ENCODE results near the gene HEG1. TPM values are rescaled to one million over a fixed set of nuclear protein-coding genes. Genes with fewer than 3 reads are reported as not detected.

HEG1 gene
- total RNA-seq, 1 experiment from 2014 or later = 21.6 TPM

DNA sequence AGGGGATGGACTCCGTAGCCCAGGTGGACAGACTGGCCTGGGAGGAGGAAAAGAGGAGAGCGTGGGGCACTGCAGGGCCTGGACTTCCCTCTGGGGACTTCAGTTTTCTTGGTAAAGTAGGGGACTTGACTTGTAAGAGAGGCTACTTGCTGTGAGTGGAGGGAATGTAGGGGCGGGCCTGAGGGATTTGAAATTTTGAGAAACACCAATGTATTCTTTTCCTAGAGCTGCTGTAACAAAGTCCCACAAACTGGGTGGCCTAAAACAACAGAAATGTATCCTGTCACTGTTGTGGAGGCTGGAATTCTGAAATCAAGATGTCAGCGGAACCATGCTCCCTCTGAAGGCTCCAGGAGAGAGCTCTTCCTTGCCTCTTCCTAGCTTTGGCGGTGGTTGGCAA, 5.8 kb upstream of the HEG1 start:
- peak overlapping the region; percentile 83 for H3K27ac ChIP-seq
- H3K27me3 ChIP-seq (replicated peaks) = no peaks in the 10 kb centered on the region
- H3K4me1 ChIP-seq (replicated peaks) = peaks cover 67% of the 10 kb centered on the region
- DNase-seq (ENCODE audit: low read depth in 1 of 2, low spot score in 2 of 2) = peak; percentile 56 to 68
- no peaks in the 10 kb centered on the region for H3K9me3 ChIP-seq (replicated peaks)
- no peaks in the 10 kb centered on the region for H3K36me3 ChIP-seq
- H3K4me3 ChIP-seq = no peak overlapping the region

DNA sequence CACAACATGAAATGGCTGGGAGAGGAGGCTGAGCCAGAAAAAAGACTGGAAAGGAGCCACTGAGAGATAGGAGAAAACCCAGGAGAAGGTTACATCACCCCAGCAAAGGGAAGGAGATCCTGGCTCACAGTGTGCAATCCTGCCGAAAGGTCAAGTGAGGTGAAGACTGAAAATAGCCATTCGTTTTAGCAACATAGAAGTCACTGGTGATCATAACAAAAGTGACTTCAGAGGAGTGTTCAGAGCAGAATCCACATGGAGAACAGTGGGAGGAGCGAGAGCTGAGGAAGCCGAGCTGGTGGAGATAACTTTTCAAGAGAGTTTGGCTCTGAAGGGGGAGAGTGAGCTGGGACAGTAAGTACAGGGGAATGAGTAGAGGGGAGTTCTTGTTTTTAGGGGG, 5.4 kb upstream of the HEG1 start:
- Histone ChIP-seq H3K4me3 (no peak overlapping the region), H3K4me1 (replicated peaks) (peaks cover 71% of the 10 kb centered on the region), H3K36me3 (no peaks in the 10 kb centered on the region), H3K27me3 (replicated peaks) (no peaks in the 10 kb centered on the region), H3K9me3 (replicated peaks) (no peaks in the 10 kb centered on the region), H3K27ac (peak overlapping the region; percentile 83)
- peak in 1 of 2 experiments; percentile 45 for DNase-seq (ENCODE audit: low read depth in 1 of 2, low spot score in 2 of 2)

DNA sequence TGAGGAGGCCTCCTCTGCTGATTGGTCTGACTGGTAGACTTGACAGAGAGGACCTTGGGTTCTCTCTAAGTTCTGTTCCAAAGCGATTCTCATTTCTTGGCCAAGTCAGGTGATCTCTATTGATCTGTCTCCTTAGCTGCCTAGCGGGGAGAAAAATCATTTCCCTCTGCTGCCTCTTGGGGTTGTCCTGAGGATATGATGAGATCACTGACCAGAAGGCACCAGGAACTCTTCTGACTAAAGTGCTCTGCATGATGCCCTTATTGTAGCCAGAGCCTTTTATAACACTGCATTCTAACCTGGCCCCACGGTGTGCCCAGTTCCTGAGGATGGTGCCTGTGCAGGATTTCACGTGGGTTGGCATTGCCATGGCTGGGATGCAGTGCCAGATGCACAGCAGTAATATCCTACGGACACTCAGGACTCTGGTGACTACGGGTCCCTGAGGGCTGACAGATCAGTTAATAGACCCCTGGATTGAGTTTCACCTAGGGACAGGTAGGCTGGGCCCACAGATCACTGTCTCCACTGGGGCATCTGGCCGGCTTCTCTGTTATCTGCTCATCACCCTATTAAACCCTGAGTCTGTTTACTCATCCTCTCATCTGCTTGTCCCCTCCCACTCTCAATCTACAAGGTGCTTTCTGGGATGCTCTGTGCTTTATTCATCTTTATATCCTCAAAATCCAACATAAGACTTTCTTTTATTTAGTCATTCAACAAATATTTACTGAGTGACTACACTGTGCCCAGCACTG, 3.9 kb upstream of the HEG1 start:
- peaks cover 3% of the 10 kb centered on the region; the same call in 1 of the 2 replicates for H3K36me3 ChIP-seq
- no peaks in the 10 kb centered on the region for H3K27me3 ChIP-seq (replicated peaks)
- no peak for DNase-seq (ENCODE audit: low read depth in 1 of 2, low spot score in 2 of 2)
- no peaks in the 10 kb centered on the region for H3K9me3 ChIP-seq (replicated peaks)
- H3K4me3 ChIP-seq = no peak overlapping the region
- H3K27ac ChIP-seq = no peak overlapping the region
- H3K4me1 ChIP-seq (replicated peaks) = peaks cover 72% of the 10 kb centered on the region

DNA sequence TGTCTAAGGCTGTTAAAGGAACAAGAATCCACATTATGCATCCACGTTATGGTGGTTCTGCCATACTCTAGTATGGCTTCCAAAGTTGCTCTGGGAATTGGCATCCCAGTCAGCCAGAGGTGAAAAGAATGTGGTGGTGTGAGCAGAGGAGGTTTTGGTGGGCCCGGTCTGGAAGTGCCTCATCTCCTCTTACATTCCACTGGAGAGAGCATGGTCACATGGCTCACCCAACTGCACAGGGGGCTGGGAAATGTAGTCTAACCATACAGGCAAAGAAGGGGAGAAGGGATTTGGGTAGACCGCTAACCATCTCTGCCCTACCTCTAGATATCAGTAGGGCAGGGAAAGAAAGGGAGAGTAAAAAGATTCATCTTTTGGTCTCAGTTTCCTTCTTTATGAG, 3.2 kb upstream of the HEG1 start:
- Histone ChIP-seq H3K27me3 (replicated peaks) (no peaks in the 10 kb centered on the region), H3K9me3 (replicated peaks) (no peaks in the 10 kb centered on the region), H3K27ac (no peak overlapping the region), H3K36me3 (peaks cover 5% of the 10 kb centered on the region; the same call in 1 of the 2 replicates), H3K4me1 (replicated peaks) (peaks cover 69% of the 10 kb centered on the region), H3K4me3 (no peak overlapping the region)
- no peak for DNase-seq (ENCODE audit: low read depth in 1 of 2, low spot score in 2 of 2)

DNA sequence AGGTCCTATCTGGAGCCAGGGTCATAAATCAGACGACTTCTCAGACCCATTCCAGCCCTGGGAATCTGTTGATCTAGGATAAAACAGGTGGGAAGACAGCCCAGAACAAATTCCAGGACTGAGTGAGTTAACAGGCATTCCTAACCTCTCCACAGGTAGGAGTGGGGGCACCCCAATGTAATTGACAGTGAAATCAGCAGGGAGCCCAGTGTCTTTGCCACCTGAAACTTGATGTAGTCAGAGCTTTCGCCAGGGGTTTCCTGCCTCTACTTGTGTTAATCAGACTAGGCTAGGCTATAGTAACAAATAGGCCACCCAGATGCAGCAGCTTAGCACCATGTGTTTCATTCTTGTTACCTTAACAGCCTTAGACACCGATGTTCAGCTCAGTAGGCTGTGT, 2.7 kb upstream of the HEG1 start:
- no peak overlapping the region for H3K4me3 ChIP-seq
- H3K36me3 ChIP-seq = peaks cover 9% of the 10 kb centered on the region
- no peak overlapping the region for H3K27ac ChIP-seq
- no peak for DNase-seq (ENCODE audit: low read depth in 1 of 2, low spot score in 2 of 2)
- H3K9me3 ChIP-seq (replicated peaks) = no peaks in the 10 kb centered on the region
- H3K27me3 ChIP-seq (replicated peaks) = no peaks in the 10 kb centered on the region
- peaks cover 69% of the 10 kb centered on the region for H3K4me1 ChIP-seq (replicated peaks)

DNA sequence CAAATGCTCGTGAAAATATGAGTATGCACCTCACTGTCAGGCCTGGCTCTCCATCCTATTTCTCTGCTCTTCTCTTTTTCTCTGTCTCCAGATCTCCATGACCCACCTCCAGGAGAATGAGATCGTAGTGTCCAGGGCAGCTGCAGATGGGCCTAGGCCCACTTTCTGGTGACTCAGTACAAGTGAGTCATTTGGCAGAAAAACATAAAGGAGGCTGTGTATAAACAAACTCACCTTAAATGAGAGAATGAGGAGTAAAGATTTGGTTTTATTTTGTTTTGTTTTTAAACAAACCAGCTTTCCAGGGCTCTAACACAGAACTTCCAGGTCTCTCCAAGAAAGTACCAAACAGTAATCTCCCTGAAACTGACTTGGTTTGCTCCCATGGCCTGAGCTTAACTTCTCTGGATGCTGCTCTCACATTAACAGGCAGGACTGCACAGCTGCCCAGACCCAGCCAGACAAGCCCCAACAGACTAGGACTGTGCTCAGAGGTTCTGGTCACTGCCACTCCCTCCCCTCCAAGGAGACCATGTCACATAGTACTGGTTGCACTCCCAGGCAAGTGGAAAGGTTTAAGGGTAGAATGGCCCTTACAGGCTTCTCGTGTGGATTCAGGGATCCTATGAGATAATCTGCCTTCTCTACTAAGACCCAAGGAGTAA, 1.5 kb upstream of the HEG1 start:
- H3K27me3 ChIP-seq (replicated peaks) = no peaks in the 10 kb centered on the region
- DNase-seq (ENCODE audit: low read depth in 1 of 2, low spot score in 2 of 2) = peak; percentile 69 to 75
- H3K4me1 ChIP-seq (replicated peaks) = peaks cover 72% of the 10 kb centered on the region
- H3K4me3 ChIP-seq = no peak overlapping the region
- H3K9me3 ChIP-seq (replicated peaks) = no peaks in the 10 kb centered on the region
- peaks cover 12% of the 10 kb centered on the region for H3K36me3 ChIP-seq
- peak overlapping the region; percentile 0; the same call in 1 of the 2 replicates for H3K27ac ChIP-seq

DNA sequence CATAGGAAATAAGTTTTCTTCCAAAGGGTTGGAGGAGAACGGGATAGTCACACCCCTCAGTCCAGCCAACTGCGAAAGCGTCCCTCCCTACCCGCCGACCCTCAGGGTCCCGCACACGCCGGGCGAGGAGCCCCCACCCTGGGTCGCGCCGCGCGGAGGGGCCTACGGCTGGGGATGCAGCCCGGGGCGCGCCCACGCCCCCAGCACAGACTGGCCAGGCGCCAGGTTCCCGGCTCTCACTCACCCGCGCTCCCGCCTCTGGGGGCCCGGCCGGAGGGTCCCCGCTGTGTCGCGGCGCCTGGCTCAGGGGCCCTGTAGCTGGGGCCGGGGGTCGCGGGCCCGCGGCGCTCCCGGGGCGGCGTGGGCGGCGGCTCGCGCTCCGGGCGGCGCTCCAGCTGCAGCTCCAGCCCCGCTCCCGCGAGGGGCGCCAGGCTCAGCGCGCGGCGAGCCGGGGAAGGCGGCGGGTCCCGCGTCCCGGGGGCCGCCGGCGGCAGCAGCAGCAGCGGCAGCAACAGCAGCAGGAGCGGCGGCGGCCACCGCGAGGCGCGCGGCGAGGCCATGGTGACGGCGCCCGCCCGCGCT, 375 bp downstream of the HEG1 start:
- Histone ChIP-seq H3K9me3 (replicated peaks) (no peaks in the 10 kb centered on the region), H3K4me3 (peak overlapping the region; percentile 76), H3K4me1 (replicated peaks) (peaks cover 74% of the 10 kb centered on the region), H3K27ac (peak overlapping the region; percentile 85), H3K27me3 (replicated peaks) (no peaks in the 10 kb centered on the region), H3K36me3 (peaks cover 25% of the 10 kb centered on the region)
- peak in 1 of 2 experiments; percentile 21 for DNase-seq (ENCODE audit: low read depth in 1 of 2, low spot score in 2 of 2)

DNA sequence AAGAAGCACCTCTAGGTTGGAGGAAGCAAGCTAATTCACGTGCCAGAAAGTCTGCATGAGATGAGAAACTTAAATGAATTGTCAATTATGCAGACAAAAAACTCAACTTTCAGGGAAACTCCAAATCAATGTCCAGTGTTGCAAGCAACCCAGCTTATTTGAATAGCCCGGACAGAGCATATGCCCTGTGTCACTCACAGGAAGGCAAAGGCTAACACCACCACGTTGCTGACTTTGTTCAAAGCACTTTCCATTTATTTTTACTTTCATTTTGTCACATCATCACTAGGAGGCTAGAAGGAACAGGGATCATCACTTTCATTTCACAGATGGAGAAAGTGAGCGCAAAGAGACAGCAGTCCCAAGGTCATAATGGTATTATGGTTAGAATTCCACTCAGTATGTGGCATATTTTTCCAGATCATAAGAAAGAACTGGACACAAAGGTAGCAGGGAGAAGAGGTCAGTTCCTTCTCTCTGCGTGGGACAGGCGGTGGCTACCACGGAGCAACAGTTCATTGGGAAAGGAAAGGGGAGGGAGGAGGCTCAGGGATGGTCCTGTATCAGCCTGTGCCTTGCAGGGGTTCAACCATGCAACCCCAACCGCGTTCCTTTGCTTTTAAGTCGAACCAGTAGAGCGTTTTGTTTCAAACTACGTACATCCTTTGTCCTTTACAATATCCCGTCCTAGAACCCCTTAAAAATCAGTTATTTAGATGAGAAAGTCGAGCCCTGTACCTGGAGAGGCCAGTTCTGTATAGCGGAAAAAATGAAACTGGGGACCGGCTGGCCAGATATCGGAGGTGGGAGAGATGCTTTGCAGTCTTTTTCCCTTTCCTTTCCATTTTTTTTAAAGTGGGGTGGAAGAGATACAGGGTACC, 1.1 kb downstream of the HEG1 start:
- Histone ChIP-seq H3K9me3 (replicated peaks) (no peaks in the 10 kb centered on the region), H3K36me3 (peaks cover 29% of the 10 kb centered on the region), H3K4me1 (replicated peaks) (peaks cover 74% of the 10 kb centered on the region), H3K4me3 (peak overlapping the region; percentile 76), H3K27ac (peak overlapping the region; percentile 85), H3K27me3 (replicated peaks) (no peaks in the 10 kb centered on the region)
- peak in 1 of 2 experiments; percentile 78 for DNase-seq (ENCODE audit: low read depth in 1 of 2, low spot score in 2 of 2)

DNA sequence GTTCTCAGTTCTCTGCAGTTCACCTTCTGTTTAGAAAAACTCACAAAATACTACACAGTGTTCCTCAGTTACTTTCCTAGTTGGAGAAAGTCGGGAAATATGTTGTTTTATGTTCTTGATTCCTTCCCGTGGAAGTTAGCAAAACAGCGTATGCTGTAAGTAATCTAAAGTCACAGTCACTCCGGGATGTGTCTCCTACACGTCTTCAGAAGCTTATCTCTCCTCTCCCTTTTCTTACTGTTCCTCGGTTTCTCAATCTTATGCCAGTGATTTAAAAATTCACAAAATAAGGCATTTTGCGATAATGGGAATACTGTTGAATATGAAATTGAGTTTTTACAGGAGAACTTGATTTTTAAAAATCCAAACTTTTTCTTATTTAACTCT, 1.7 kb downstream of the HEG1 start:
- peak in 1 of 2 experiments; percentile 27 for DNase-seq (ENCODE audit: low read depth in 1 of 2, low spot score in 2 of 2)
- peaks cover 70% of the 10 kb centered on the region for H3K4me1 ChIP-seq (replicated peaks)
- H3K36me3 ChIP-seq = peaks cover 34% of the 10 kb centered on the region
- no peaks in the 10 kb centered on the region for H3K9me3 ChIP-seq (replicated peaks)
- H3K4me3 ChIP-seq = peak overlapping the region; percentile 76
- H3K27ac ChIP-seq = peak overlapping the region; percentile 85
- no peaks in the 10 kb centered on the region for H3K27me3 ChIP-seq (replicated peaks)

DNA sequence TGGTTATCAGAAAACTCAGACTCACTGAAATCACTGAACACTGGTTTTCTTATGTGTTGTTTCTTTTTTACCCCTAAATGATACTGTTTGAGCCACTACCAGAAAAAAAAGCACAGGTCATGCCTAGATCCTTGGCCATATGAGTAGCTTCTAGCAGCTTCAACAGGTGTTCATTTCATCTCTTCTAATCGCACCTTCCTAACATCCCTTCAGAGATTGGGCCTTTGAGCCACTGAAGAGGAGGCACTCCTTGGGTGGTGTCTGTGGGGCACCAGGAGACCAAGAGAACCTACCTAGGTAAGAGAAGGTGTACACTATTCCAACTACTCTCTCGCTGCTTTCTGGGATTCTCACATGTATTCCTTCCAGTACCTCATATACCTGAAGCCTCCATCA, 2.5 kb downstream of the HEG1 start:
- Histone ChIP-seq H3K9me3 (replicated peaks) (no peaks in the 10 kb centered on the region), H3K4me1 (replicated peaks) (peaks cover 63% of the 10 kb centered on the region), H3K36me3 (peaks cover 40% of the 10 kb centered on the region), H3K27me3 (replicated peaks) (no peaks in the 10 kb centered on the region), H3K4me3 (no peak overlapping the region), H3K27ac (peak overlapping the region; percentile 85)
- no peak for DNase-seq (ENCODE audit: low read depth in 1 of 2, low spot score in 2 of 2)

DNA sequence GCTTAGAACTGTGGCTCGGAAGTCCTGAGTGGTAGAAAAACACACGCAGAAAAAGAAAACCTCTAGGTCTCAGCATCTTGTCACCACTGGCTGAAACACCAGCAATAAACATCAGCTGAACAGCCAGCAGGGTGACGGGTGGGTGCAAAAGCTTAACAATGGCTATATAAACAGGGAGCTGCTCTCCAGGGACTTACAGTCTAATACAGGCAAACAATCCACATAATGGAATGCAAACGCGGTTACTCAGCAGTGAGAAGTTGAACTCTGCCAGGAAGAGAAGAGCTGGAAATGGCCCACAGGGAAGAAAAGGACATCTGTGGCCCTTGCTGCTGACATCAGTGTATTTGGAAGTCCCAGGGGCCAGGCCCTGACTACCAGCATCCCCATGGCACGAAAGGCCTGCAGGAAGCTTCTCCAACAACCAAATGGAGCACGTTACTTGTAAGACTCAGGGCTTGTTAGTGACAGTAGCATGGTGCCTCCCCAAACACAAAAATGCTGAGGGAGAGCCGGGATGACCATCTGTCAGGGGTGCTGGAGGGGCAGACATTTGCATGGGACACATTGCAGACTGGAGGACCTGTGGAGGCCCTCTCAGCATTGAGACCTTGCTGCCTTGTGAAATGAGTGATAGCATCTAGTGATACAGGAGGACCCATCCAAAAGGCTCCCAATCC, 3.0 kb downstream of the HEG1 start:
- no peaks in the 10 kb centered on the region for H3K27me3 ChIP-seq (replicated peaks)
- peaks cover 45% of the 10 kb centered on the region for H3K36me3 ChIP-seq
- peaks cover 57% of the 10 kb centered on the region for H3K4me1 ChIP-seq (replicated peaks)
- peak; percentile 84 to 90 for DNase-seq (ENCODE audit: low read depth in 1 of 2, low spot score in 2 of 2)
- H3K27ac ChIP-seq = peak overlapping the region; percentile 85
- peak overlapping the region; percentile 6 for H3K4me3 ChIP-seq
- H3K9me3 ChIP-seq (replicated peaks) = no peaks in the 10 kb centered on the region

DNA sequence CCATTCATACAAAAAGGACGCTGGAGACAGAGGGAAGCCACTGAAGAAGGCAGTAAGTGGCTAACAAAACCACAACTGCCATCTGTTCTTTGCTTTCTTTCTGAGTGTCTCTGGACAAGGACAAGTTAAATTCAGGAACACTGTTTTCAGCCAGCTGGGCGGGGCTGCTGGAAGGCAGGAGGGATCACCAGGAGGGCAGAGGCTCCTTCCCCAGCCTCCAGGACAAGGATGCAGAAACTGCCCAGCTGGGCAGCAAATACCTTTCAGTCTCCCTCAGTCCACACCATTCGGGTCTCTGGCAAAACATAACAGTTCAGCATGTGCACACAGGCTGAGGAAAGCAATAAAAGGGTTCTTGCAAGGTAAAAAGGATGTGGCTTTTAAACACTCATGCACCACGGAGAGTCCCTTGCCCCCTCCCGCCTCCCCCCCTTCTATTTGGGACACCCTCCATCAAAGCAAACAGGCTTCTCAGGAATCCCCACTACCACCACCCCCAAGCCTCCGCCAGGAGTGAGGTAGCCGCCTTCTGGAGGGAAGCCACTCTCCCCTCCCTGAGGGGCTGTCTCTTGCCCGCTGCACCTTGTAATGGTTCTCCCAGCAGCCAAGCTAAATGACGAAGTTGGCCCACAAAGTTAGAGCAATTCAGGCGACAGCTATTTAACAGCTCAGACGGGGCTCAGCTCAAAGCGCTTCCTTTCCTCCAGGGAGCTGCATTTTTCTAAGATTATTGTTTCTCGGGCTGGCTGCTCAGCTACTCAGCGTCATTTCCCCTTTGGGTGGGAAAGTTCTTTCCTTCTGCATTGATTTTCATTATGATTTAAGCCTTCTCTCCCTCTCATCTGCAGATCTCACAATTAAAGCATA, 3.8 kb downstream of the HEG1 start:
- H3K36me3 ChIP-seq = peaks cover 53% of the 10 kb centered on the region
- peak overlapping the region; percentile 85 for H3K27ac ChIP-seq
- H3K4me1 ChIP-seq (replicated peaks) = peaks cover 52% of the 10 kb centered on the region
- H3K4me3 ChIP-seq = peak overlapping the region; percentile 6
- H3K27me3 ChIP-seq (replicated peaks) = no peaks in the 10 kb centered on the region
- peak; percentile 60 to 76 for DNase-seq (ENCODE audit: low read depth in 1 of 2, low spot score in 2 of 2)
- H3K9me3 ChIP-seq (replicated peaks) = no peaks in the 10 kb centered on the region

Data from SJSA1 (cell line).